Stimulated activated CD8-positive, alpha-beta memory T cell treated with anti-CD3 and anti-CD28 coated beads, Interleukin-15, amount 100 ng/mL, for 24 hours (primary cell): ENCODE results near the gene FRS3.

ENCODE experiments used
- DNase-seq: peaks from one replicate; pipeline ENCODE4 v3.0.0-alpha.2; 2020; ENCODE audit warnings: low read depth

FRS3 gene

DNA sequence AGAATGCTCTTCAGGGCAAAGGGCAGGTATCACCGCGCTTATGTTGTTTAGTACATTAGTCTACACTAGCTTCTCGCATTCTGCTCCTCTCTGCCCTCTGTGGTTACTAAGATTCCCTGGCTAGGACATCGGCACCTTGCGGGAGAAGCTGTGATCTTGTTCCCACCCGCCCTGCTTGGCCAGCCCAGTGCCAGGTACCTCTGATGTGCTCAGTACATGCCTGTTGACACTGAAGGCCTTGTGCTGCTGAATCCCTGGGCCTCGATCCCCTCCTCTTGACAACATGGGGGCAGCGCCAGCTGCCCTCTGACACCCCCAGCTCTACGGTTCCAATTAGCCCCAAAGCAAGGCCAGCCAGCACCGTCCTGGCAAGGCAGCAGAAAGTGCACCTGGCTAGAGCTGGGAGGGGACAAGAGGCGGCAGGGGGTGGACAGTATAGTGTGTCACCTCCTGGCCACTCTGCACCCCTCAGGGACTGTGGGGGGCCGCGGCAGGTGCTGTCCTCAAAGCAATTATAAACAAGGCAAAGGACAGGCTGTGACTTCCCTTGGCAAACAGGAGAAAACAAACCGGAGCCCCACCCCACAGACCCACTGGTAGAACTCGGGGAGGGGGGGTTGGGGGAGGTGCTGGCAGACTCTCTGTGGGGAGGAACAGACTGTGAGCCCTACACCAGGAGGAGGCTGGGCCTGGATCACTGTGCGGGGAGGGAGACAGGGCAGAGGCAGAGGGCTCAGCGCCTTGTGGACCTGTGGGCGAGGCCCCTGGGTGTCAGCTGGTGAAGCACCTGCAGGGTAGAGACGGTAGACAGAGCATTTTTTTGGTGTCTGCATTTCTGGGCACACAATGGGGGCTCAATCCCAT lies 51.4 kb downstream of the FRS3 start:
- DNase-seq: no peak

DNA sequence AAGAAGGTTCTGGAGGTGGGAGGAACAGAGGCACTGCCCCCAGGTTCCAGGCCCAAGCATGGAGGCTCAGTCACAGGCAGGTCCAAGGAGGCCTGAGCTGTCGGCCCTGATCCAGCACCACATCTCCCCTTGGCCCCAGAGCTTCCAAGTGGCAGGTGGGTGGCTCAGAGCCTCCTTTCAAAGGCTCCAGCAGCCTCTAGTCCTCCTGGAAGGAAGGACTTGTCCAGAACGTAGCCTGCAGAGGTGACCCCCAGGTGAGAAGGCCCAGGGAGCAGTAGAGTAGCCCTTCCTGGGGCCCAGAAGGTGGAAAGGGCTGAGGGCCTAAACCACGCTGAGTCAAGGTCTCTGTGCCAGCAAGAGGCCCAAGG lies 52.0 kb downstream of the FRS3 start:
- no peak for DNase-seq

- no peak for DNase-seq
These were observed 52.8 kb downstream of the FRS3 start for GRCh38 chr6:41726876-41727275.

- DNase-seq: no peak
These were observed 54.9 kb downstream of the FRS3 start for GRCh38 chr6:41724586-41725501.

GRCh38 chr6:41724228-41724580 lies 55.5 kb downstream of the FRS3 start:
- no peak for DNase-seq

GRCh38 chr6:41723530-41724227 lies 56.0 kb downstream of the FRS3 start:
- DNase-seq: no peak

DNA sequence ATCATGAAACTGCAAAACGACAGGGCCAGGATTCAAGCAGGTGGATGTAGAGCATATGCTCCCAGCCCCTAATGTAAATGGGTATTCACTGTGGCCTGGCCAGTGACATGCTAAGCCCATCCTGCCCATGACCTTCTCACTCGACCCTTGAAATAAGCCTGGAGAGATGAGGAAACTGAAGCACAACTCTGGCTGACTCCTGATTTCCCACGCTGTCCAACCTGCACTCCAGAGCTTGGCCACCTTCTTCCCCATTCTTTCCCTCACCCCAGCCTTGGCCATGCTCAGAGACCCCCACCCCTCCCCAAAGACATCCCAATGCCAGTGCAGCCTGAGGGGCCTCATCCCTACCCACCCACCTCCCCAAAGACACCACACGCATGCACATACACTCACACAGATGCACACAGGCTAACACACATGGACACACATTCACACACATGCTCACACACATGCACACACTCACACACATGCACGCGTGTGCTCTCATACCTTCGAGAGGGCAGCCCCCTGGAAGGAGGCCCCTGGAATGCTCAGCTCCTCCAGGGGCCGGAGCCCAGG lies 56.7 kb downstream of the FRS3 start:
- DNase-seq: no peak

GRCh38 chr6:41721414-41721813 lies 58.3 kb downstream of the FRS3 start:
- no peak for DNase-seq

DNA sequence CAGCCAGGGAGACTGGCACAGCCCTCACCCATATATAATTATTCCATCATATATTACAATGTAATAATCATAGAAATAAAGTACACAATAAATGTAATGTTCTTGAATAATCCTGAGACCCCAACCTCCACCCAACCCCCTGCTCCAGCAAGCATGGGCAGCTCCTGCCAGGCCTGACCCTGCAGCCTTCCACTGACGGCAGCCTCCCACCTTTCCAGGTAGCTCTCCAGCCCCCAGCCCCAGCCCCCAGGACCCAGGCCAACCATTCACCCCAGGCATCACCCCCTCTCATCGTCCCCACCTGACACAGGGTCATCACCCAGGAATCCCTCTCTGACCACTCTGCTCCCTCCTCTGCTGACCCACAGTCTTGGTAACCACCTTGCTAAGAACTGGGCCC lies 58.9 kb downstream of the FRS3 start:
- DNase-seq: no peak

- no peak for DNase-seq
These were observed 59.5 kb downstream of the FRS3 start for GRCh38 chr6:41720262-41720620.
